ENCODE measurements around the gene DAB2IP.

GRCh38 chr9:121704281-121704680, 52.8 kb downstream of the DAB2IP start:
- TF ChIP-seq CTCF (IDR thresholded peaks at IDR 0.05; ENCODE audit: insufficient read depth, low read length, poor library complexity, severe bottlenecking) (no peak), EZH2phosphoT487 (conservative IDR thresholded peaks at IDR 0.05; ENCODE audit: low read length) (no peak)
